ENCODE measurements around the gene SNCAIP.

GRCh38 chr5:122311497-122311960, 508 bp upstream of the SNCAIP start:
- TF ChIP-seq POLR2A (IDR thresholded peaks at IDR 0.05) = no peak
- no peak for TF ChIP-seq CTCF (IDR thresholded peaks at IDR 0.05)

Measured in lower leg skin (tissue), 3 donors.